GM12878 (cell line): ENCODE results near the gene ARAP1. TPM values are rescaled to one million over a fixed set of nuclear protein-coding genes. Genes with fewer than 3 reads are reported as not detected.

ENCODE experiments used
- ATAC-seq: fragments of 200-7000 bp; cut with Tn5 transposase; 3 replicates; pipeline ENCODE4 v1.9.1; 2020; ENCODE audit warnings: mild to moderate bottlenecking, moderate library complexity
- BruUV-seq: library from RNA; stranded (reverse); fragments of 400-500 nt; replicated peaks from 2 replicates; lab custom pipeline; 2021; lab: Mats Ljungman, UMichigan
- CTCF ChIA-PET: fragments of 300-600 bp; sonication (Branson Sonifier 250); formaldehyde crosslinking; extraction: SDS; loops from one replicate; lab custom pipeline; 2021; ENCODE audit warnings: inconsistent platforms; lab: Yijun Ruan, JAX
- POLR2A ChIA-PET: fragments of 350-600 bp; formaldehyde crosslinking; extraction: SDS; loops from one replicate; lab custom pipeline; 2021; ENCODE audit warnings: inconsistent platforms; lab: Charles Lee
- RAD21 ChIA-PET: fragments of 300-600 bp; sonication (Branson Sonifier 250); formaldehyde crosslinking; loops from one replicate; lab custom pipeline; 2023; ENCODE audit warnings: antibody characterized with exemption; ENCODE audit not compliant: unreplicated experiment; lab: Charles Lee
- SMC1A ChIA-PET: fragments of 300-600 bp; sonication (Branson Sonifier 250); formaldehyde crosslinking; loops from one replicate; lab custom pipeline; 2023; ENCODE audit not compliant: unreplicated experiment, uncharacterized antibody; lab: Charles Lee
- DNase-seq: peaks from one replicate; pipeline ENCODE4 v3.0.0-alpha.2; 2011; ENCODE audit warnings: low read depth, low spot score
- FAIRE-seq: peaks from 3 replicates; lab custom pipeline; 2011; peaks lifted over from hg19 to GRCh38; lab: Jason Lieb, UNC
- H2AFZ ChIP-seq: 2 replicates; pipeline ENCODE4 v1.6.0; 2011; ENCODE audit warnings: low read depth, low read length, control low read depth; ENCODE audit not compliant: control insufficient read depth
- H3K27ac ChIP-seq: 2 replicates; pipeline ENCODE4 v1.5.1; 2011; ENCODE audit warnings: control low read depth; ENCODE audit not compliant: control insufficient read depth, insufficient read depth
- H3K27me3 ChIP-seq, 2 experiments: replicated peaks in 1 of 2; 2 replicates each; pipeline versions ENCODE4 v1.6.0 to v1.6.1; 2011; ENCODE audit warnings: low read length in 1 of 2; ENCODE audit not compliant: control insufficient read depth in 2 of 2, insufficient read depth in 2 of 2
- H3K36me3 ChIP-seq, 2 experiments: 2 replicates each; pipeline ENCODE4 v1.5.1; 2011; ENCODE audit warnings: low read length in 1 of 2; ENCODE audit not compliant: control insufficient read depth in 2 of 2, insufficient read depth in 2 of 2
- H3K4me1 ChIP-seq: 2 replicates; pipeline ENCODE4 v1.6.1; 2011; ENCODE audit warnings: mild to moderate bottlenecking, low read length, moderate library complexity, mixed read lengths; ENCODE audit not compliant: control insufficient read depth, insufficient read depth
- H3K4me2 ChIP-seq: 2 replicates; pipeline ENCODE4 v1.6.0; 2011; ENCODE audit warnings: control low read depth; ENCODE audit not compliant: control insufficient read depth, insufficient read depth
- H3K4me3 ChIP-seq: fragments of 200-600 bp; sonication (generic); 2 replicates; pipeline ENCODE4 v1.5.1; 2016
- H3K79me2 ChIP-seq: 2 replicates; pipeline ENCODE4 v1.6.0; 2011; ENCODE audit warnings: low read length; ENCODE audit not compliant: control insufficient read depth, insufficient read depth
- H3K9ac ChIP-seq: 2 replicates; pipeline ENCODE4 v1.8.0; 2011; ENCODE audit warnings: low read length, control low read depth, mixed read lengths; ENCODE audit not compliant: control insufficient read depth, insufficient read depth
- H3K9me3 ChIP-seq: replicated peaks from 3 replicates; pipeline ENCODE4 v1.5.1; 2011; ENCODE audit warnings: mild to moderate bottlenecking, low read length; ENCODE audit not compliant: control insufficient read depth, insufficient read depth
- H4K20me1 ChIP-seq: 2 replicates; pipeline ENCODE4 v1.6.0; 2011; ENCODE audit not compliant: control insufficient read depth, insufficient read depth
- BHLHE40 ChIP-seq, 2 experiments: fragments of 450-650 bp in 1 of 2; IDR thresholded peaks; 2 replicates each; pipeline ENCODE4 v1.6.1; 2011 to 2017; ENCODE audit warnings: low read depth in 2 of 2, borderline replicate concordance in 1 of 2, improper control_type of control experiment in 1 of 2, low read length in 1 of 2, mild to moderate bottlenecking in 1 of 2
- CEBPZ ChIP-seq: fragments of 150-350 bp; IDR thresholded peaks from 2 replicates; pipeline ENCODE4 v1.6.1; 2016; ENCODE audit warnings: low read depth, low read length
- CREB1 ChIP-seq: IDR thresholded peaks from 2 replicates; pipeline ENCODE4 v1.6.1; 2012; ENCODE audit warnings: low read depth, mild to moderate bottlenecking, inconsistent platforms
- ESRRA ChIP-seq: IDR thresholded peaks from 2 replicates; pipeline ENCODE4 v1.6.1; 2012; ENCODE audit warnings: mild to moderate bottlenecking, low read length, improper control_type of control experiment
- HDGF ChIP-seq: fragments of 450-650 bp; IDR thresholded peaks from 2 replicates; pipeline ENCODE4 v1.6.1; 2016; ENCODE audit warnings: antibody characterized with exemption
- KLF5 ChIP-seq: fragments of 450-650 bp; IDR thresholded peaks from 2 replicates; pipeline ENCODE4 v1.6.1; 2014; ENCODE audit warnings: mild to moderate bottlenecking; ENCODE audit not compliant: partially characterized antibody
- LARP7 ChIP-seq: fragments of 450-650 bp; IDR thresholded peaks from 2 replicates; pipeline ENCODE4 v1.6.1; 2017; ENCODE audit warnings: mild to moderate bottlenecking
- NBN ChIP-seq: fragments of 450-650 bp; IDR thresholded peaks from 2 replicates; pipeline ENCODE4 v1.6.1; 2016
- NFIC ChIP-seq: IDR thresholded peaks from 2 replicates; pipeline ENCODE4 v1.6.1; 2012; ENCODE audit warnings: low read depth, mild to moderate bottlenecking, inconsistent platforms, low read length, moderate library complexity
- TCF12 ChIP-seq: IDR thresholded peaks from 2 replicates; pipeline ENCODE4 v1.6.1; 2011; ENCODE audit warnings: low read depth, mild to moderate bottlenecking, low read length
- ZBTB4 ChIP-seq: fragments of 450-650 bp; formaldehyde crosslinking; IDR thresholded peaks from 2 replicates; pipeline ENCODE4 v1.4.0; 2022; ENCODE audit warnings: mild to moderate bottlenecking, moderate library complexity
- WGBS: methylation state at CpG from one replicate; pipeline ENCODE4 v1.1.6; 2016; ENCODE audit warnings: low lambda C conversion rate; ENCODE audit not compliant: insufficient replicate concordance, insufficient coverage; ENCODE audit errors: missing lambda C conversion rate; 5-methylcytosine and 5-hydroxymethylcytosine counted together
- in situ Hi-C: fragments of 300-500 bp; cut with MboI; formaldehyde crosslinking; loops from 9 replicates; pipeline ENCODE4 v1.14.3; 2018; ENCODE audit warnings: mixed read lengths
- intact Hi-C: fragments of 100-400 bp; cut with micrococcal nuclease; formaldehyde crosslinking; loops from one replicate; pipeline ENCODE4 v1.14.2; 2022; ENCODE audit not compliant: unreplicated experiment
- polyA plus RNA-seq, 11 experiments: library from polyadenylated mRNA; depleted of rRNA in 4 of 11; unstranded in 6 of 11; stranded (reverse) in 5 of 11; fragments of >200 nt; fragmentation: Nextera tagmentation in 4 of 11; fragmentation: Illumina TruSeq in 1 of 11; extraction: Ambion mirVana in 4 of 11; extraction: Trizol in 1 of 11; gene quantifications; 1 replicate in 1 of 11; 2 replicates in 10 of 11; pipeline versions ENCODE4 v1.2.1 to v1.2.3, GENCODE V29; 2011 to 2016; ENCODE audit warnings: inconsistent platforms in 2 of 11, missing spikeins in 2 of 11, low read depth in 1 of 11
- total RNA-seq, 4 experiments: library from RNA; depleted of rRNA in 3 of 4; stranded (reverse); fragments of >200 nt in 3 of 4; fragmentation: Illumina TruSeq in 1 of 4; extraction: Trizol in 1 of 4; gene quantifications; 2 replicates each; pipeline versions ENCODE4 v1.2.1 to v1.2.3, GENCODE V29; 2013 to 2021

ARAP1 gene
- total and polyA plus RNA-seq, 10 of the 15 experiments (the other 5 are each of a cell fraction or from before 2014, with no cell fraction given): 0.55 to 102 (median 51.0) TPM

GRCh38 chr11:72783144-72783905 is 31.1 kb upstream of the ARAP1 start (continued):
- no peak for TF ChIP-seq ZBTB4 (CRISPR knock-in tag)
- TF ChIP-seq LARP7: no peak
- TF ChIP-seq KLF5: no peak

GRCh38 chr11:72782081-72782920 is 30.1 kb upstream of the ARAP1 start:
- no TSS peak for BruUV-seq
- CTCF ChIA-PET: interaction anchor here (0.9 to 15.0 kb wide), 3 partner anchors 11 to 114 kb away, joined by 3 to 469 read pairs (median 65); partner anchors contain the start of gene STARD10
- peak overlapping the region; percentile 28 for H3K4me2 ChIP-seq

More at GRCh38 chr11:72782081-72782920, 30.1 kb upstream of the ARAP1 start:
- Histone ChIP-seq H3K36me3 (no peaks in the 10 kb centered on the region), H2AFZ (peak overlapping the region; percentile 3), H3K4me3 (peak overlapping the region; percentile 51; the same call in 1 of the 2 replicates), H3K27me3 (no peaks in the 10 kb centered on the region), H3K79me2 (no peaks in the 10 kb centered on the region), H3K9me3 (no peaks in the 10 kb centered on the region), H4K20me1 (no peaks in the 10 kb centered on the region), H3K27ac (no peak overlapping the region), H3K4me1 (peaks cover 19% of the 10 kb centered on the region), H3K9ac (no peak overlapping the region)
- RAD21 ChIA-PET: interaction anchor here (0.8 to 2.3 kb wide), 8 partner anchors 11 to 114 kb away, joined by 3 to 24 read pairs (median 5); partner anchors contain the start of gene STARD10
- DNase-seq (no peak), ATAC-seq (peak; percentile 60), FAIRE-seq (no peak)
- POLR2A ChIA-PET: interaction anchor here (0.6 to 2.3 kb wide), 3 partner anchors 11 to 53 kb away, joined by 3 to 19 read pairs (median 3); partner anchors contain the start of gene STARD10
- no peak for TF ChIP-seq NFIC
- TF ChIP-seq CEBPZ: no peak
- 0 out of 2 replicates have a peak, but pooled peaks have one; percentile 64 for TF ChIP-seq HDGF
- no peak for TF ChIP-seq CREB1
- 0 out of 2 replicates have a peak, but pooled peaks have one; percentile 16 for TF ChIP-seq NBN
- TF ChIP-seq BHLHE40 (IDR thresholded peaks at IDR 0.05; ENCODE audit: borderline replicate concordance in 1 of 2, low read depth in 2 of 2, low read length in 1 of 2): no peak
- TF ChIP-seq ESRRA: no peak
- TF ChIP-seq TCF12: no peak
- in situ Hi-C loops (no loop called here), intact Hi-C loops (no loop called here)
- WGBS: 63% methylated on average over 14 of the region's 14 CpGs
- SMC1A ChIA-PET: interaction anchor here (0.9 to 1.8 kb wide), 6 partner anchors 10 to 57 kb away, joined by 3 to 13 read pairs (median 4); no protein-coding TSS in a partner anchor
